ENCODE results near the gene RBBP8.
"Not testable (repeated sequence)": the region's sequence is repeated elsewhere in the genome, so short reads cannot be mapped to it uniquely, and the experiment has no call there.

RBBP8 gene

DNA sequence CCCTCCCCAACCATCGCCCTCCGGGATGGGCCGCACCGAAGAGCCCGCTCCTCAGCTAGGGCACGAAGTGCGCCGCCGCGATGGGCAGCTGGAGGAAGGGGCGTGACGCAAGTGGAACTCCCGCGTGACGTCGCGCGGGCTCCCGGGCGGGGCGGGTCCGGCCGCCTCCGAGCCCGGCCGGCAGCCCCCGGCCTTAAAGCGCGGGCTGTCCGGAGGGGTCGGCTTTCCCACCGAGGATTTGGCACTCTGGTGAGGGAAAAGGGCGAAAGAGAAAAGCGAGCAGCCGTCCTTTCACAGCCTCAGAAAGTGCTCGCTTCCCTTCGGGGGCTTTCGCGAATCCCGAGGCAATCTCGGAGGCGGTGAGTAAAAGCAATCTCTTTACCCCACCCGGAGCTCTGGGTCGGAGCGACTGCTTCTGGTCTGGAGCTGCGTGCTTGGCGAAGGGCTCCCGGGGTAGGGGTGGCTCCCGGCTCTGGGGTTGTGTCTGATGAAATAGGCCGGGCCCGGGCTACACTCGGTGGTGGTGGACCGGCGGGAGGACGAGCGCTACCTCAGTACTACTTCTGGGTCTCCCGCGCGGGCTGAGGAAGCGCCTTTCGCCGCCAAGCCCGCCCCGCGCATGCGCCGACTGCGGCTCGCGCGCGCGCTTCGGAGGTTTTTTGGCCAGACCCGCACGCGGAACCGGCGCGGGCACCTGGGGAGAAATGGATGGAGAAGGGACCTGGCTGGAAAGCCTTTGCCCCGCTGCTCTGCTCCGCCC is at the start of gene RBBP8:
Gene RBBP8, plus strand, starts transcription at position 123 of the 760 bp plus-strand sequence. CDS start 3,524 bp downstream, outside the sequence.
- peak; percentile 93 for DNase-seq

DNA sequence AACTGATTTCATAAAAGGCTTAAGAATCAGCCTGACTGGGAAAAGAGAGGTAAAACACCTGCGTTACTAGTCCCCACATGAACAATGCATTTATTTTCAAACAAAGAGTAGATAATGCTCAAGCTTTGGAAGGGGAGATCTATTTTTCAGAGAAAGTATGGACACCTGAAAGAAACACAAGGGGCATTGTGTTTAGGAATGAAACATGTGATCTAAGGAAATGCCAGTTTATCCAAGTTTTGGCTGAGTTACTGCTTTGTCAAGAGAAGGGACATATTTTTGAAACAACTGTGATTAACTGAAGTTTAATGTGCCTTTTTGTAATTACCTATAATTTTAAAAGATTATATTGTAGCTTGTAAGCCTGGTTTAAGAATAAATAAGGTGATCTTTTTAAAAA is 49.3 kb upstream of the RBBP8 start:
- no peak for DNase-seq

GRCh38 chr18:22885694-22886093 is 47.4 kb upstream of the RBBP8 start:
- DNase-seq = not testable (repeated sequence)

DNA sequence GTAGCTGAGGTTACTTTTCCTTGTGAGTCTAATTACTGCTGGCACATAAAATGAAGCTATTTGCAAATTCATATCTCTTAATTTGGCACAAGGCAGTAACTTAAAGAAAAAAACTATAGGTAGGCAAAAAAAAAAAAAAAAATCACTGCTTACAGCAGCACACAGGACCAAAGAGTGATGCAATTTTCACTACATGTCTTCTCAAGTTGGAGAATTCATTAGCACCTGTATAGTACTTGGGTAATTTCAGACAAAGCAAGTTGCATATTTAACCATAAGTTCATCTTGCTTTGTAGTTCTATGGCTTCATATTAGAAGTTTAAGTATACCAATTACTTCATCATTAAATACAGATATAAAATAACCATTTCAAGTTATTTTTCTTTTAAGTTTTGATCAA is 33.7 kb upstream of the RBBP8 start:
- DNase-seq = no peak

GRCh38 chr18:22900558-22901238 is 32.4 kb upstream of the RBBP8 start:
- DNase-seq = peak; percentile 60

DNA sequence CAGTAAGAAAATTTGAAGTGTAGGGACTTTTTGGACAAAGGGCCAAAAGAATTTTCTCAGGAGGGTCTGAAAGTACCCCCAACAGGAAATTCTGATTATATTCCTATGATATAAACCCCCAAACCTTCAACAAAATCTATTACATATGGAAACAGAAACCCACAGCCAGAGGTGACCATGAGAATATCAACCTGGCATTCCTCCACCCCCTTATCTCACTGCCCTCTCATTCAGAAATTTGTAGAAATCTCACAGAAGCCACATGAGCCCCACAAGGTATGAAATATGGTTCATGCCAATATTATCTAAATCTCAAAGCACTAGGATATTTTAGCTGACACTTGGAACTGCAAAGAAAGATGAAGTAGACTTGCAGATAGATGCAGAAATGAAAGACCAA is 31.0 kb upstream of the RBBP8 start:
- DNase-seq = no peak

DNA sequence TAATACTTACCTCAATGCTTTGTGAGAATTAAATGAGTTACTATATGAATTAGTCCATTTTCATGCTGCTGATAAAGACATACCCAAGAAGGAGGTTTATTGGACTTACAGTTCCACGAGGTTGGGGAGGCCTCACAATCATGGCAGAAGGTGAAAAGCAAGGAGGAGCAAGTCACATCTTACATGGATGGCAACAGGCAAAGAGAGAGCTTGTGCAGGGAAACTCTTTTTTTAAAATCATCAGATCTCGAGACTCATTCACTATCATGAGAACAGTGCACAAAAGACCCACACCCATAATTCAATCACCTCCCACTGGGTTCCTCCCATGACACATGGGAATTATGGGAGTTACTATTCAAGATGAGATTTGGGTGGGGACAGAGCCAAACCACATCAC is 29.9 kb upstream of the RBBP8 start:
- DNase-seq = not testable (repeated sequence)

GRCh38 chr18:22912149-22912548 is 21.0 kb upstream of the RBBP8 start:
- no peak for DNase-seq

DNA sequence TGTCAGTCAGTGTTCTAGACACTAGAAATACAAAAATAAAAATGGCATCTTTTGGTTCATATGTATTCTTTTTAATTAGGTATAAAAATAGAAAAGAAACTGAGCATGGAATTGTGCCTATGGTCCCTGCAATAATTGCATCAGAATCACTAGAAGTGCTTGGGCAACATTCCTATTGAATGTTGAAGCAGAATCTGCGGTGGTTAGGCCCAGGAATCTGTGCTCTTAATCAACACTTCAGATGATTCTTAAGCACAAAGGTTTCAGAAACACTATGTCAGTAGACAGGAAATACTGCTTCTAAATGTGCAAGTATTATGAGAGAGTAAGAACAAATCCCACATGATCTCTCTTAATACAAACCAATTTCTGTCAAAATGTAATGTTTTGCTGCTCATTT is 20.3 kb upstream of the RBBP8 start:
- DNase-seq = no peak

DNA sequence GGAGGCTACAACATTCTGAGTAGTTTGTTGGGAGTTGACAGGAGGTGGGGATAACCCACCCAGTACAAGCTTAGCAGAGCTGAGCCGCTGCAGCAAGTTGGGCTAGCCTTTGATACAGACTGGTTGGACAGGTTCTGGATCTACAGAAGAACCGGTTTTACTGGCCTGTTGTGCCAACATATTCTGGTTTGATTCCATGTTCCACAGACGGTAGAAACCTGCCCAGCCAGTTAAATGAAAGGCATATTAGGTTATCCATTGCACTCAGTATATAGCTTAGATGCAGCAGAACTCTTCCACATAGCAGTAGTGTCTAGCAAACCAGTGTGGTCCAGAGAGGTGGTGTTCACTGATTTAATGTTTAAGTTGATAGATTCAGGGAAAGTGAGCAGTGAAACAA is 19.3 kb upstream of the RBBP8 start:
- DNase-seq = no peak

DNA sequence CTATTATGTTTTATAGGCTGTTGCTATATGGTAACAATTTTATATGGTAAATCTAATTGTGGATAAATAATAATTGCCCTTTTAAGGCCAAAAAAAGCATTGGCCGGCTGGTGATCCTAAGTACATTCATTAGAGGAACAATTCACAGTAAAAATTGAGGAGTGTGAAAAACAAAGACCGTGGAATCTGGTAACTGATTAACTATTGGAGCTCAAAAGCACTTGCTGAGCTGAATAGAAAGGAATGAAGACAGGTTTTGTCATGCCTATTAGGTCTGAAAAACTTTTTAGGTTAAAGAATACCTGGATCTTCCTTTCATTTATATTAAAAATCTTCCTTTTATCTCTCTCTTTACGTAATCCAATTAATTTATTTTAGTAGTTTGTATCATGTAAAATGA is 18.5 kb upstream of the RBBP8 start:
- DNase-seq = no peak

DNA sequence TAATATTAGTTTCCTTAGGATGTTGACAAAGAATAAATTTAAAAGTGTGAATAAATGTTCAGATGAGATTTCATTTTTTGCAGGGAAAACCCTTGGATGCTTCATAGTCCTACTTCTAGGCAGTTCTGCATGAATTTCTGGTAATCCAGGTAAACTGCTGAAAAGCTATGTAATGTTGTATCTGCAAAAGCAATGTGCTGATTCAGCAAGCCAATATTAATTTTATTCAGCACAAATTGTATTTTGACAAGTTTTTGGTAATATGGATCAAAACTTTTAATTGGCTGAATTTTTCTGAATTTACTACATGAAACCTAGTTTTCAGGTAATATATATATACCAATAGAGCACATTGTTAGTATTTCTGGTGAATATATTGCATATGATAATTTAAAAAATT is 17.8 kb upstream of the RBBP8 start:
- no peak for DNase-seq

DNA sequence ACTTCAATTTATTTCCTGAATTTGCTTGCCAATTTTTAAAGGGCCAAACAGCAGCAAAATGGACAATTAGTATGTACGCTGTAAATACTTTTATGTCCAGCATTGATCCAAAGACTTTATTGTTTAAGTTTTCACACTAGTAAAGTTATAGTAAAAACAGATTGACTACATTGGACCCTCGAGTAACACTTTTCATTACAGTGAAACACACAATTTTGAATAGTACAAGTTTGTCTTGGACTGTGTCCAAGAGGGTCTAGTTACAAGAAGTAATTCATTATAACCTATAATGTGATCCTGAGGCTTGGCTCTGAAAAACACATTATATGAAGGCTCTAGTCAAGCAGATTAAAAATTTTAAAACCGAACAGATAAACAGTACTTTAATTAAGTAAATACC is 11.4 kb upstream of the RBBP8 start:
- DNase-seq = no peak

- no peak for DNase-seq
Observed at GRCh38 chr18:22924589-22924988, 8.5 kb upstream of the RBBP8 start.

- DNase-seq = no peak
Observed at GRCh38 chr18:22926454-22926853, 6.7 kb upstream of the RBBP8 start.

DNA sequence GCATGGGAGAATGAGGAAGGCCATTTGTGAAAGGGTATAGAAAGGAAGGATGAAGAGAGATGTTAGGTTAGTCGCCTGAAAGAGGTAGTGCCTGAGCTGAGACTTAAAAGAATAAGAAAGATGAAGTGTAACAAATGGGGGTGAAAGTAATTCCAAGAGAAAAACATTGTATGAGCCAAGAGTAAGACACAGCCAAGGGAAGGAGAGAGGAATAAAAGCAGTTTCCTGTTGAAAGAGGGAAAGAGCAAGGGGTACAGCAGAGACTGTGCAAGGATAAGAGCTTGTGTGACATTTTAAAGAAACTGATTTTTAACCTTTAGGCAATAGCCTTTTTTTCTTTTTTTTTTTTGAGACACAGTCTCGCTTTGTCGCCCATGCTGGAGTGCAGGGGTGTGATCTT is 4.8 kb upstream of the RBBP8 start:
- no peak for DNase-seq

DNA sequence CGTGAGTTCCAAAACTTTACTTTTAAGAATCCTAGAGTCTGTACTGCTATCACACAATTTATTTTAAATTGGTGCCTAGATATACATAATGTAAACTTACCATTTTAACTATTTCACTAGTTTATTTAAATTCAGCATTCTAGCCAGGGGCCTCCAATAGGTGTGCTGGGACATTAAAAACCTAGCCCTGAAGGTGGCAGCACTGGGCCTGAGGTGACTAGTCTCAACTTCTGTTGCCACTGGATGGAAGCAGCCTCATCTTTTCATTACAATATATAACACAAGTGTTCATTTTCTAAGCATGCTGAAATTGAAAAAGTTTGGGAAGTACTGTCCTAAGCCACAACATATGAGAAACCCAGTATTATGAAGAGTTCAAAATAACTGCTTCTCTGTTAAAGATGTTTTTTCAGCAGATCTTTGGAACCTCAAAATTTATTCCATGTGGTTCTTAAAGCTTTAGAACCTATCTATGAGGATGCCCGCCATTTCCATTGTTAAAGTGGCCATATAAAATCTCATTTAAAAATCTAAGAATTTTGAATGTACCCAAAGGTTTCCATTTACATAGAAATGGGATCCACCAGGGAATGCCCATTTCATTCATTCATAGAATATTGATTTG is 2.9 kb upstream of the RBBP8 start:
- DNase-seq = peak; percentile 73

DNA sequence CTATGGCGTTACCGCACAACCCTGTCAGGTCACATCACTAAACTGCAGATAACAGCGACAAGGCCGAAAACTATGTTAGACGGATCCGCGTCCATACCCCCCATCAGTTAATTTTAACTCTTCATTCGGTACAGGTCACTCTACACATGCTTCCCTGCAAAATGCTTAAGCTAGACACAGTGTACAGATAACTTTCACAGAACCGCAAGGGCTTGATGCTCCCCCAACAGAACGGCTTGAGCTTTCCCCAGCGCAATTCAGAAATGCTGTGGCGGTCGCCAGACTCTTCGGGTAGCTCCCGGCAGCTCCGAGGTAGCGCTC is 283 bp upstream of the RBBP8 start:
- no peak for DNase-seq

DNA sequence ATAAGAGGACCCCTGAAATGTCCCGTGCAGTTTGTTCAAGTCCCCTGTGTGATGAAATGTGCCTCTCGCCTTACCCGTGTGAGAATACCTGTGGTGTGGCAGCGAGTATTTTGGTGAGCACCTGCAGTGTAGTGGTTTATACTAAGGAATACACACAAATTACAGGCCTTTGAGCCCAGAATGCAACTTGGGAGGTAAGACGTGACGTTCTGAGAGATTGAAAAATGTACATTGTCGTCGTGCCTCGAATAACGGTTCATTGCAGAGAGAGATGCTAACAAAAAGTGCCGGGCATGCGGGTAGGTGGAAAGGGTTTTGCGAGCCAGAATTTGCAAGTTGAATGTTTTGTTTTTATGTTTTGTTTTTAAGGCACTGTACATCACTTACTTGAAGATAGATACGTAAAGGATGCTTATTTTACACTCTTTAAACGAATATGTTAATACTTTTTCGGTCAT is 867 bp downstream of the RBBP8 start:
- no peak for DNase-seq

DNA sequence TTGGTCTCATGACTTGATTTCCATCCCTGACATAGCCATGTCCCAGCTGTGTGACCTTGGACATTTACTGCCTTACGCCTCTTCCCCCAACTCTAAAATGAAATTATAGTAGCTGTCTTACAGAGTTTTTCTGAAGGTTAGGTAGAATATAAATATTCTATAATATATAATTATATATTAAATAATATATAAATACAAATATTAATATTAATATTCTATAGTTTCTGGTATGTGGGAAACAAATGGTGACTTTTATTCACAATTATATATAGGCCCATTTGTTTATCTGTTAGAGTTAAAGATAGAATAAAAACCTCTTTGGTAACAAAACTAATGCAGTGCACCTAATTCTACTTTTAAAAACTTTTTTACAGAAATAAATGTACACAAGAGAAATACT is 1.7 kb downstream of the RBBP8 start:
- no peak for DNase-seq

GRCh38 chr18:22935431-22935830 is 2.3 kb downstream of the RBBP8 start:
- no peak for DNase-seq

DNA sequence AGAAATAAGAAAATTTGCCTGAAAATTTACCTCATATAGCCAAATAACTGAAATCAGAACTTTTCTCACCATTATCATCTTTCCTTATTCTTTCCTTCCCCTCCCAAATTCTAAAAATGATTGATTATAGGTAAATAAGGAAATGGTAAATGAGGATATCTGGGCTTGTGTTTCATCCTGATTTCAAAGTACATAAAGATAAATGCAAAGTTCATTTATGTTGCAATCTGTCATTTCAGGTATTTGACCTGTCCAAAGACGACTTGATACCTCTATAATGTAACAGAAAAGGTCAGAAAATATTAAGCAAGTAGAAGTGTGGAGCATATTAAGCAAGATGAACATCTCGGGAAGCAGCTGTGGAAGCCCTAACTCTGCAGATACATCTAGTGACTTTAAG is 3.4 kb downstream of the RBBP8 start:
- no peak for DNase-seq

DNA sequence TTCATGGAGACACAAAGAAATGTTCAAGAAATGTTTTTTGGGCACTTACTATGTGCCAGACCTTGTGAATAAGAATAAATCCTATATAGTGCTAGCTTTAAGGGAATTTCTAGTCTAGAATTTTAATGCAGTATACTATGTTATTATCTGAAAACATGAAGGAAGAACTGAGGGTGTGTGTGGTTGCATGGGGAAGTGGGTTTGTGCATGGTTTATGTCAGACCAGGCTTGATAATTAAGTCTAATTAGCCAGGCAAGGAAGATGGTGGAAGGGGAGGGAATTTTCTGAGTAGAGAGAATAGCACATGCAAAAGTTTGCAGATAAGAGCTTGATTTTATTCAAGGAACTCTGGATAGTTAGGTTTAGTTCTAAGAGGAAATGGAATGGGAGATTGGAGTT is 6.5 kb downstream of the RBBP8 start:
- no peak for DNase-seq

DNA sequence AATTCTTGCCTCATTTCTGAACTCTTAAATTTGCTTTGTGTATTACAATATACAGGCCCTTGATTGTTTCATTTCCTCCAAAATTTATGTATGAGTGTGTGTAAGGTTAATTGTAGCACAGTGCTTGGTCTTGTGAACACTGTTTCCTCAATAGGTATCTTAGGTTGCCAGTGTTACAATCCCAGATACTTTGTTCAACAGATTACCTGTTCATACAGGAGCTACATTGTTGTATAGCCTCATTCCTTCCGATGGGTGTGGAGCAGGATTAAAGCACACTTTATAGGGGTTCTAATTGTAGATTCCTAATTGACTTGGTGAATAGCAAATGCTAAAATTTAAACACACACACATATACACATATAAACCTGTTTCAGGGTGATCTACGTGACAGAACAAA is 10.7 kb downstream of the RBBP8 start:
- no peak for DNase-seq
